Measurements from ENCODE around the gene VAV3. TPM values are rescaled to one million over a fixed set of nuclear protein-coding genes. Genes with fewer than 3 reads are reported as not detected.

VAV3 gene
- total and polyA plus RNA-seq, 3 donors from 2014 or later, result 10.1 to 11.4 (median 11.3) TPM

GRCh38 chr1:107669996-107670395 lies 295.0 kb downstream of the VAV3 start:
- 17 to 20% methylated on average over 1 of the region's 1 CpG for WGBS, 2 donors
- no peak for TF ChIP-seq CTCF (IDR thresholded peaks at IDR 0.05)
- no peaks in the 10 kb centered on the region for H3K36me3 ChIP-seq (ENCODE audit: low read depth, missing control alignments)
- no peaks in the 10 kb centered on the region for H3K27me3 ChIP-seq
- intact Hi-C loops (cut with DNase I; ENCODE audit: low total_unique reads), result no loop called here
- H3K4me1 ChIP-seq, result no peaks in the 10 kb centered on the region
- H3K27ac ChIP-seq, result no peak overlapping the region
- DNase-seq, result no peak
- H3K4me3 ChIP-seq, result no peak overlapping the region
- no peaks in the 10 kb centered on the region for H3K9me3 ChIP-seq

- DNase-seq, result no peak
- Histone ChIP-seq H3K4me1 (no peaks in the 10 kb centered on the region), H3K4me3 (no peak overlapping the region)
Measured at GRCh38 chr1:107668762-107669161, 296.2 kb downstream of the VAV3 start.

DNA sequence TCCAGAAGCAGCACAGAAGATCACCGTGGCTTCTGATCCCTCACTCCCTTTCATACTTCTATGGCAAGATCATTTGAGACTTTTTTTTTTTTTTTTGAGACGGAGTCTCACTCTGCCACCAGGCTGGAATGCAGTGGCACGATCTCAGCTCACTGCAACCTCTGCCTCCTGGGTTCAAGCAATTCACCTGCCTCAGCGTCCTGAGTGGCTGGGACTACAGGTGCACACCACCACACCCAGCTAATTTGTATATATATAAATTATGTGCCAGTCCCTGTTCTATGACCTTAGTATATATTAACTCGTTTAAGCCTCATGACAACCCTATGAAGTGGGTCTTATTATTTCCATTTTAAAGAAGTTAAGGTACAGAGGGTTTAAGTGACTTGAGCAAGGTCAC lies 298.5 kb downstream of the VAV3 start:
- Histone ChIP-seq H3K36me3 (ENCODE audit: low read depth, missing control alignments) (no peaks in the 10 kb centered on the region), H3K9me3 (no peaks in the 10 kb centered on the region), H3K4me3 (no peak overlapping the region), H3K4me1 (no peaks in the 10 kb centered on the region), H3K27ac (no peak overlapping the region), H3K27me3 (no peaks in the 10 kb centered on the region)
- 89 to 91% methylated on average over 5 of the region's 5 CpGs for WGBS, 2 donors
- TF ChIP-seq POLR2A (IDR thresholded peaks at IDR 0.05) (no peak), CTCF (IDR thresholded peaks at IDR 0.05) (no peak)
- intact Hi-C loops (cut with DNase I; ENCODE audit: low total_unique reads), result no loop called here
- DNase-seq, result no peak

More at GRCh38 chr1:107668762-107669161, 296.2 kb downstream of the VAV3 start:
- Histone ChIP-seq H3K36me3 (ENCODE audit: low read depth, missing control alignments) (no peaks in the 10 kb centered on the region), H3K27me3 (no peaks in the 10 kb centered on the region), H3K27ac (no peak overlapping the region), H3K9me3 (no peaks in the 10 kb centered on the region)
- TF ChIP-seq POLR2A (IDR thresholded peaks at IDR 0.05), result no peak
- no peak for TF ChIP-seq CTCF (IDR thresholded peaks at IDR 0.05)
- intact Hi-C loops (cut with DNase I; ENCODE audit: low total_unique reads), result no loop called here
- WGBS, 2 donors, result 30 to 40% methylated on average over 6 of the region's 6 CpGs

DNA sequence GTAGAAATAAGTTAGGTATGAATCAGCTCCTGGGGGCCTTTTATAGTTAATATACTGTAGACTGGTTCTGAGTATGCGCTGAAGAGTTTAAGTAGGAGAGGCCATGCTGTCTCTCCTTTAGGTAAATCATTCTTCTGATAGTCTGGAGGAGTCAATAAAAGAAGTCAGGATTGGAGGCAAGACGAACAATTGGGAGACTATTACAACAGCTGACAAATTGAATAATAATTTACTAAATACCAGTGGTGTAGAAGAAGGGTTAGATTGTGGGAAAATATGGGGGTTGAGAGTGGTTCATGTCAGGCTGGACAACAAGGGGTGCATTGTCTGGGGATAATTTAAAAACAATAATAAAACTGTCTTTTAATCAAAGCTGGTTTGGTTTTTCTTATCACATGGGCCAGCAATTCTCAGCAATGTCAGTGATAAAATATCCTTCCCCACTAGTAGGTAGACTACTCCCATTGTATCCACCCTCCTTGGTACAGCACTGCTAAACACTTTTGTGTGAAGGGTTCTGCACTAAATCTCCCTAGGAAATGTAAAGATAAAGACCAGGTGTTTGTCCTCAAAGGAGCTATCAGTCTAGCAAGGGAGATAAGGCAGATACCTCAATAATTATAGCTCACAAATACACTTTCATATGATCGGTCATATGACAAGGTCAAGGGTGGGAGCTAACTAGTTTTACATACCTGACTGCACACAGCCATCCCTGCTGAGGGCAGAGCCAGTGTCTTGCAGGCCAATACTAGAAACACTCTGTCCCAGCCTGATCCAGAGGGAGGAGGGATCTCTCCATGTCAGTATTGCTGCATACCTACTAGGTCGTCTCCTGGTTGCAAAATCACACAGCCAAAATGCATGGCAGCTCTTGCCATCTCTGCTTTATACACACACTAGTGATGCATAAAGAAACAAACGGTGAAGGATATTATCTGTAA lies 299.7 kb downstream of the VAV3 start:
- no peaks in the 10 kb centered on the region for H3K4me1 ChIP-seq
- H3K27me3 ChIP-seq, result no peaks in the 10 kb centered on the region
- DNase-seq, result no peak
- no peak overlapping the region for H3K27ac ChIP-seq
- intact Hi-C loops (cut with DNase I; ENCODE audit: low total_unique reads), result no loop called here
- H3K36me3 ChIP-seq (ENCODE audit: low read depth, missing control alignments), result no peaks in the 10 kb centered on the region
- no peaks in the 10 kb centered on the region for H3K9me3 ChIP-seq
- 48 to 59% methylated on average over 5 of the region's 5 CpGs for WGBS, 2 donors
- TF ChIP-seq CTCF (IDR thresholded peaks at IDR 0.05), result no peak
- TF ChIP-seq POLR2A (IDR thresholded peaks at IDR 0.05), result no peak
- H3K4me3 ChIP-seq, result no peak overlapping the region

GRCh38 chr1:107662971-107663370 lies 302.0 kb downstream of the VAV3 start:
- 73 to 77% methylated on average over 2 of the region's 2 CpGs for WGBS, 2 donors
- Histone ChIP-seq H3K9me3 (no peaks in the 10 kb centered on the region), H3K4me3 (no peak overlapping the region), H3K27me3 (no peaks in the 10 kb centered on the region), H3K4me1 (no peaks in the 10 kb centered on the region), H3K36me3 (ENCODE audit: low read depth, missing control alignments) (no peaks in the 10 kb centered on the region), H3K27ac (no peak overlapping the region)
- intact Hi-C loops (cut with DNase I; ENCODE audit: low total_unique reads), result no loop called here
- no peak for TF ChIP-seq POLR2A (IDR thresholded peaks at IDR 0.05)
- TF ChIP-seq CTCF (IDR thresholded peaks at IDR 0.05), result no peak
- no peak for DNase-seq
